Hepatocyte (in vitro differentiated cells): ENCODE measurements around the gene TRAF3.

ENCODE experiments used
- CTCF ChIP-seq: fragments of 200-600 bp; sonication (generic); IDR thresholded peaks from 2 replicates; pipeline ENCODE4 v1.5.1; 2016; ENCODE audit warnings: antibody characterized with exemption, mild to moderate bottlenecking; ENCODE audit not compliant: poor library complexity
- EZH2 ChIP-seq: fragments of 200-600 bp; sonication (generic); IDR thresholded peaks from 2 replicates; pipeline ENCODE4 v1.6.1; 2016; ENCODE audit warnings: antibody characterized with exemption, mild to moderate bottlenecking, borderline replicate concordance

GRCh38 chr14:102892651-102893050 is 115.4 kb downstream of the TRAF3 start:
- TF ChIP-seq CTCF: no peak
- TF ChIP-seq EZH2: no peak
